ENCODE measurements around the gene AEBP1. TPM values are rescaled to one million over a fixed set of nuclear protein-coding genes. Genes with fewer than 3 reads are reported as not detected.

The AEBP1 gene
- total RNA-seq, 2 donors from 2014 or later = 39.2 to 51.9 TPM

DNA sequence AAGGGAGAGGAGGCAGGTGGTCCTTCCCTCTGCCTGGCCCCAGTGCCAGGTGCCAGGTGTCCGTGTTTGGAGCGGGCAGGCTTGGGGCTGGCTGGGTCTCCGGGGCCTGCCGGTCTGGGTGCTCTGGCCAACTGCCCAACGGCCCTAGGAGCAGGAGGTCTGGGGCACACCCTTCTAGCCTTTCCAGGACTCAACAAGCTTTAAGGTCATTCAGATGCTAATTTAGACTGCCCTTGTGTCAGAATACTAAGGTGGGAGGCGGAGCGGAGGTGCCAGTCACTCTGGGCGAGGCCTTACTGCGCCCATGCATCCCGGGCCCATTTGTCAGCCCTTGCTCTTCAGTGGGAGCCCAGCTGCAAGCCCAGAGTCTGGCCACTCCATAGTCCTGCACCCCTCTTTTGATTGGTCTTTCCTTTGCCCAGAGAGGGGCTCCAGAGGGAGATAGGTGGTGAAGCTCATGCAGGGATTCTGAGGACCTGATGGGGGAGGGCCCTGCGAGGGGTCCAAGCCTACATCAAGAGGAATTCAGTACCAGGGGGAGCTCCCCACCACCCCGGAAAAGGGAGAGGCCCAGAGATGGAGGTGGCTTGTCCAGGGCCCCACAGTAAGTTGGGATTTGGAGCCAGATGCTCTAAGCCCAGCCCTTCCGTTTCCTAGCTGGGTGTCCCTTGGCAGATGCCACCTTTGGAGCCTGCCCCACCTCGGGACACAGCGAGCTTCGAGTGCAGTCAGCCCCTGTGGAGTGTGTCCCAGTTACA, 40.1 kb upstream of the AEBP1 start:
- intact Hi-C loops (cut with DNase I) = no loop called here
- Histone ChIP-seq H3K27ac (no peak overlapping the region), H3K36me3 (replicated peaks in 1 of 2; ENCODE audit: insufficient read depth in 1 of 2, low read depth in 2 of 2) (peaks cover 8 to 19% of the 10 kb centered on the region in 2 donors), H3K9me3 (no peaks in the 10 kb centered on the region), H3K4me3 (no peak overlapping the region), H3K4me1 (peaks cover 24% of the 10 kb centered on the region), H3K27me3 (no peaks in the 10 kb centered on the region)
- DNase-seq = peak in 2 of 4 donors; percentile 6 to 22
- TF ChIP-seq POLR2A (IDR thresholded peaks at IDR 0.05) = no peak
- TF ChIP-seq, protein P1, sequence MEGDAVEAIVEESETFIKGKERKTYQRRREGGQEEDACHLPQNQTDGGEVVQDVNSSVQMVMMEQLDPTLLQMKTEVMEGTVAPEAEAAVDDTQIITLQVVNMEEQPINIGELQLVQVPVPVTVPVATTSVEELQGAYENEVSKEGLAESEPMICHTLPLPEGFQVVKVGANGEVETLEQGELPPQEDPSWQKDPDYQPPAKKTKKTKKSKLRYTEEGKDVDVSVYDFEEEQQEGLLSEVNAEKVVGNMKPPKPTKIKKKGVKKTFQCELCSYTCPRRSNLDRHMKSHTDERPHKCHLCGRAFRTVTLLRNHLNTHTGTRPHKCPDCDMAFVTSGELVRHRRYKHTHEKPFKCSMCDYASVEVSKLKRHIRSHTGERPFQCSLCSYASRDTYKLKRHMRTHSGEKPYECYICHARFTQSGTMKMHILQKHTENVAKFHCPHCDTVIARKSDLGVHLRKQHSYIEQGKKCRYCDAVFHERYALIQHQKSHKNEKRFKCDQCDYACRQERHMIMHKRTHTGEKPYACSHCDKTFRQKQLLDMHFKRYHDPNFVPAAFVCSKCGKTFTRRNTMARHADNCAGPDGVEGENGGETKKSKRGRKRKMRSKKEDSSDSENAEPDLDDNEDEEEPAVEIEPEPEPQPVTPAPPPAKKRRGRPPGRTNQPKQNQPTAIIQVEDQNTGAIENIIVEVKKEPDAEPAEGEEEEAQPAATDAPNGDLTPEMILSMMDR (IDR thresholded peaks at IDR 0.05) = no peak
- ATAC-seq = no peak
- WGBS, 2 donors = 70 to 80% methylated on average over 9 to 16 of the region's 16 CpGs

DNA sequence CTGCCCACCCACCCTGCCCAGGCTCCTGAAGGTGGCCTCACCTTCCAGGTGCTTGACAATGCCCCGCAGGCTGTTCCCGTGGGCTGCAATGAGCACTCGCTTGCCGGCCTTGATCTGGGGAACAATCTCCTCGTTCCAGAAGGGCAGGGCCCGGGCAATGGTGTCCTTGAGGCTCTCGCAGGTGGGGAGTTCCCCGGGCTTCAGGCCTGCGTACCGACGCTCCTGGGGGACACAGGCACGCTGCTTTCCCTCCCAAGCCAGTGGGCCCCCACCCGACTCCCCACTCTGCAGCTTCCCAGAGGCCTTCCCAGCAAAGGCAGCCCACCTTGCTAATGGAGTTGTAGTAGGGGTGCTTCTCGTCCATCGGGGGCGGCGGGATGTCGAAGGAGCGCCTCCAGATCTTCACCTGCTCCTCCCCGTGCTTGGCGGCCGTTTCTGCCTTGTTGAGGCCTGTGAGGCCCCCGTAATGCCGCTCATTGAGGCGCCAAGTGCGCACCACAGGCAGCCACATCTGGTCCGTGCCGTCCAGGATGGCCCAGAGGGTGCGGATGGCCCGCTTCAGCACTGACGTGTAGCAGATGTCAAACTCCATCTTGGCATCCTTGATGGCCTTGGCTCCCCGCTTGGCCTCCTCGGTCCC, 39.2 kb upstream of the AEBP1 start:
- Histone ChIP-seq H3K27me3 (no peaks in the 10 kb centered on the region), H3K36me3 (replicated peaks in 1 of 2; ENCODE audit: insufficient read depth in 1 of 2, low read depth in 2 of 2) (peaks cover 4 to 12% of the 10 kb centered on the region in 2 donors), H3K27ac (no peak overlapping the region), H3K4me1 (peaks cover 24% of the 10 kb centered on the region), H3K4me3 (no peak overlapping the region), H3K9me3 (no peaks in the 10 kb centered on the region)
- WGBS, 2 donors = 7 to 18% methylated on average over 5 to 33 of the region's 33 CpGs
- ATAC-seq (peak; percentile 58), DNase-seq (peak in 3 of 4 donors; percentile 47 to 56 (median 50))
- no peak for TF ChIP-seq POLR2A (IDR thresholded peaks at IDR 0.05)
- TF ChIP-seq, protein P1 (IDR thresholded peaks at IDR 0.05) = no peak
- intact Hi-C loops (cut with DNase I) = no loop called here

DNA sequence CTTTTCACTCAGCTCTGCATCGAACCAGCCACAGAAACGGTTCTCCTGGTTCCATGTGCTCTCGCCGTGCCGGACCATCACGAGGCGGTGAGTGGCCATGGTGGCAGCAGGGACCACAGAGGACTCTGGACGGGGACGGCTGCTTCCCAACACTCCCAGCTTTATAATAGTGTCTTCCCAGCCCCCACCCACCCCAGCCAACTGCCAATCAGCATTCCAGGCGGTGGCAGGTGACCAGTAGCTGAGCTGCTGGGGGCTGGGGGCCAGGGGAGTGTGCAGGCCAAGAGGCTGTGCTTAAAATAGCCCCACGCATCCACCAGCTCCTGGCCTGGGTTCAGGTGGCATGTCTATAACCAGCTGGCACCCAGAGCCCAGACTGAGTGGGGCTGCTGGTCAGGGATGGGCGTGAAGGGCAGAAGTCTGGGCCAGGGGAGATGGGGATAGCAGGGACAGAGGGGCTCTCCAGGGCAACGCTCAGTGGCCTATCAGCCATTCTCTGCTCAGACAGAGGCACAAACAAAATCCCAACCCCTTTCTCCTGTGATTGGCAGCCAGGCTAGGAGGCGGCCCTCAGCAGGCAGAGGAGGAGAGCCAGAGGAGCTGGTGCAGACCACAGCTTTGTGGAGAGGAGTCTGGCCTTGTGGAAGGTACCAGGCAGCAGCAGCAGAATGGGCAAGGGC, 38.6 kb upstream of the AEBP1 start, which contains the start of gene PGAM2:
Gene PGAM2, minus strand, starts transcription at position 137 of the 680 bp plus-strand sequence. Its CDS starts 38 bp downstream, at position 99.
- DNase-seq = peak in 2 of 4 donors; percentile 42 to 58

DNA sequence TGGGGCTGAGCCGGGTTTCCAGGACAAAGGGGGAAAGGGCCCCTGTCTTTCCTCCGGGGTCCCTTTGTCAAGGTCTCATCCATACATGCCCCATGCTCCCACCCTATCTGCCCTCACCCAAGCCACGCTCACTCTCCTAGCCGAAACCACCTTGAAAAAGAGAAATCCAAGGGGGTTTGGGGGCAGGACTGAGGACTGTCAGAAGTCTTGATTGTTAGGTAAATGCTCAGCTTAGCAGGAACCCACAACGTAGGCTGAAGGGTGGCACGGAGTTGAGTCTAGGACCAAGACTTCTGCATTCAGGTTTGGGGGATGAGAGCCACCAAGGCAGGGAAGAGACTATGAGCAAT, 38.1 kb upstream of the AEBP1 start:
- peaks cover 0 to 3% of the 10 kb centered on the region in 2 donors for H3K36me3 ChIP-seq (replicated peaks in 1 of 2; ENCODE audit: insufficient read depth in 1 of 2, low read depth in 2 of 2)
- TF ChIP-seq POLR2A (IDR thresholded peaks at IDR 0.05) = no peak
- TF ChIP-seq, protein P1 (IDR thresholded peaks at IDR 0.05) = no peak
- WGBS, 2 donors = 43 to 55% methylated on average over 6 of the region's 6 CpGs
- no peak for ATAC-seq
- intact Hi-C loops (cut with DNase I) = no loop called here
- H3K27me3 ChIP-seq = no peaks in the 10 kb centered on the region
- peaks cover 24% of the 10 kb centered on the region for H3K4me1 ChIP-seq
- H3K27ac ChIP-seq = no peak overlapping the region
- DNase-seq = peak in 1 of 4 donors; percentile 4
- H3K9me3 ChIP-seq = no peaks in the 10 kb centered on the region
- H3K4me3 ChIP-seq = no peak overlapping the region

More for the DNA sequence above, 38.6 kb upstream of the AEBP1 start, which contains the start of gene PGAM2:
- no peak within 1 kb of the TSS for H3K4me3 ChIP-seq
- H3K27me3 ChIP-seq = no peaks in the 10 kb centered on the region
- TF ChIP-seq, protein P1 (IDR thresholded peaks at IDR 0.05) = no peak
- peak in 1 of 3 donors; percentile 5 for TF ChIP-seq POLR2A (IDR thresholded peaks at IDR 0.05)
- no peak within 1 kb of the TSS for H3K27ac ChIP-seq
- 29 to 41% methylated on average over 12 to 14 of the region's 14 CpGs for WGBS, 2 donors
- no peaks in the 10 kb centered on the region for H3K9me3 ChIP-seq
- peaks cover 24% of the 10 kb centered on the region for H3K4me1 ChIP-seq
- ATAC-seq = peak; percentile 38
- H3K36me3 ChIP-seq (replicated peaks in 1 of 2; ENCODE audit: insufficient read depth in 1 of 2, low read depth in 2 of 2) = peaks cover 0 to 8% of the 10 kb centered on the region in 2 donors
- intact Hi-C loops (cut with DNase I) = no loop called here
